HG03135 (cell line): ENCODE measurements around the gene TRAPPC4.
"Not testable (repeated sequence)": the region's sequence is repeated elsewhere in the genome, so short reads cannot be mapped to it uniquely, and the experiment has no call there.

Experiments used
- ATAC-seq: cut with Tn5 transposase; IDR thresholded peaks from one replicate; pipeline ENCODE4 v1.9.1; 2021; ENCODE audit warnings: mild to moderate bottlenecking, moderate library complexity; ENCODE audit not compliant: unreplicated experiment

The TRAPPC4 gene

DNA sequence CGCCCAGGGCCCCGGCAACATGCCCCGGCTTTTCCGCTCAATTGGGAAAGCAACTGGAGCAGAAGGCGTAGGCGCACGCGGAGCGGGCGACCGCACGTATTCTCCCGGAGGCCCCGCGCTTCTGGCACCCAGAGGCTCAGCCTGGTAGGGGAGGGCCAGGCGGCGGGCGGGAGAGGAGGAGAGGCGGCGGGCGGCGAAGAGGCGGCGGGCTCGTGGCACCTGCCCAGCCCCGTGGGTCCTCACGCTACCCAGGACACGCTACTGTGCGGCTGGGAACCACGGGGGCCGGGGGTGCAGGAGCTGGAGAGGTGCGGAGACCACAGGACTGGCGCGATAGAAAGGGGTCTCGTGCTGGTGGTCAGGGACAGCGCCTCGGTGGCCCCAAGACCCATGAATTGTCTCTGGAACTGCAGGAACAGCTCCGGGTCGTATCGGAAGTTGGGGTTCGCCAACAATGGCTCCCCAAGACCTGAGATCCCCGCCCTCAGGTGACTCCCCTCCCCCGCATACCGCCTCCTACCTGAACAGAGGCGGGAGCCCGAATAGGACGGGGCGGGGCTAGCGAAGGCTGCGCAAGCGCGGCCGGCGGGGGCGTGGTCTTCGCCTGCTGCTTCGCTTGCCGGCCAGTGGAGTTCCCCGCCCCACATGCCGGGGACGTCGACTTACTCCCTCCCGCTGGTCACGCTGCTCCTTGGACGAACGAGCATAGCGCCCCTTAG is 11.9 kb downstream of the TRAPPC4 start, which contains the start of gene SLC37A4:
TSS of gene SLC37A4 (minus strand) at position 549 of the 719 bp plus-strand sequence.
- ATAC-seq: peak; percentile 86

- ATAC-seq: no peak
These were observed 13.3 kb downstream of the TRAPPC4 start for GRCh38 chr11:119031912-119032280.

DNA sequence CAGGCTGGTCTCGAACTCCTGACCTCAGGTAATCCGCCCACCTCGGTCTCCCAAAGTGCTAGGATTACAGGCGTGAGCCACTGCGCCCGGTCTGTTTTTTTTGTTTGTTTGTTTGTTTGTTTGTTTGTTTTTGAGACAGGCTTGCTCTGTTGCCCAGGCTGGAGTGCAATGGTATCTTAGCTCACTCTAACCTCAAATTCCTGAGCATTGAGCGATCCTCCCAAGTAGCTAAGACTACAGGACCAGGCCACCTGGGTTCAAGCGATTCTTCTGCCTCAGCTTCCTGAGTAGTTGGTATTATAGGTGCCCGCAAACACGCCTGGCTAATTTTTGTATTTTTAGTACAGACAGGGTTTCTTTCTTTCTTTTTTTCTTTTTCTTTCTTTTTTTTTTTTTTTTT is 14.9 kb downstream of the TRAPPC4 start:
- ATAC-seq: not testable (repeated sequence)

DNA sequence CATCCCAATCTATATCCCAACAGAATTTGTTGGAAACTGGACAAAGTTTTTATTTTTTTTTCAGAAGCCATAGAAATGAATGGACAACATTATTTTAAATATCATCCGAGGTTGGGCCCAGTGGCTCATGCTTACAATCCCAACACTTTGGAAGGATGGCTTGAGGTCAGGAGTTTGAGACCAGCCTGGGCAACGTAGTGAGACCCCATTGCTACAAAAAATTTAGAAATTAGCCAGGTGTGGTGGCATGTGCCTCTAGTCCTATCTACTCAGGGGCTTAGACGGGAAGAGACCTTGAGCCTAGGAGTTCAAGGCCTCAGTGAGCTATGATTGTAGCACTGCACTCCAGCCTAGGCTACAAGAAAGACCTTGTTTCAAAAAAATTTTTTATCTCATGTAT is 16.2 kb downstream of the TRAPPC4 start:
- no peak for ATAC-seq

- ATAC-seq: no peak
These were observed 20.3 kb downstream of the TRAPPC4 start for GRCh38 chr11:119038884-119039283.

GRCh38 chr11:119039471-119039870 is 20.9 kb downstream of the TRAPPC4 start:
- ATAC-seq: not testable (repeated sequence)

- no peak for ATAC-seq
These were observed 23.4 kb downstream of the TRAPPC4 start for GRCh38 chr11:119041821-119042514.

DNA sequence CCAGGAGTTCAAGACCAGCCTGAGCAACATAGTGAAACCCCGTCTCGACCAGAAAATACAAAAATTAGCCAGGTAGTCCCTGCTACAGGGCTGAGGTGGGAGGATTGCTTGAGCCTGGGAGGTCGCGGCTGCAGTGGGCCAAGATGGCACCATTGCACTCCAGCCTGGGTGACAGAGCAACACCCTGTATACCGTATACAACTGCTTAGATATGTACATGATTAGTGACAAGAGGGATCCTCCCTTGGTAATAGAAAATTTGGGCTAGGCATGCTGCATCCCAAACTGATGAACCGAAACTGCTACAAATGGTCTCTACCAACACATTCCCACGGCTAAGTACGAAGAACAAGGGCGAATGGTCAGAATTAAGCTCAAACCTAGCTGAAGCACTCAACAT is 24.4 kb downstream of the TRAPPC4 start:
- ATAC-seq: no peak

- ATAC-seq: no peak
These were observed 26.1 kb downstream of the TRAPPC4 start for GRCh38 chr11:119044708-119045107.

DNA sequence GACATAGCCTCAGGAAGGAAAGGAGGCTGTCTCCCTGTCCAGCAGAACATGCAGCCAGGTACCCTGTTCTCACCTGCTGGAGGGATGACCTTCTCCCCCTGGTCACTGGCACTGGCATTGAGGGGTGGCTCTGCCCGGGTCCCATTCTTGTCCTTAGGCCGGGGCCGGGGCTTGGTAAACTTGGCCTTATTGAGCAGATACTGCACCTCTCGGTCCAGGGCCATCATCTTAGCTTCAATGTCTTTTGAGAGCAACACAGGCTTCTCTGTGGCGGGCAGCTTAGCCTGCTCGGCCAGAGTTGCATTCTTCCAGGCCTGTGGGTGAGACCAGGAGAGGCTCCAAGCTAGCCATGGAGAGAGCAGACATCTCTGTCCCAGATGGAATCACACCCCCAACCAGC is 27.9 kb downstream of the TRAPPC4 start:
- no peak for ATAC-seq

- no peak for ATAC-seq
These were observed 28.6 kb downstream of the TRAPPC4 start for GRCh38 chr11:119047205-119047604.

- ATAC-seq: no peak
These were observed 30.1 kb downstream of the TRAPPC4 start for GRCh38 chr11:119048644-119049043.

- ATAC-seq: no peak
These were observed 30.5 kb downstream of the TRAPPC4 start for GRCh38 chr11:119049081-119049480.

DNA sequence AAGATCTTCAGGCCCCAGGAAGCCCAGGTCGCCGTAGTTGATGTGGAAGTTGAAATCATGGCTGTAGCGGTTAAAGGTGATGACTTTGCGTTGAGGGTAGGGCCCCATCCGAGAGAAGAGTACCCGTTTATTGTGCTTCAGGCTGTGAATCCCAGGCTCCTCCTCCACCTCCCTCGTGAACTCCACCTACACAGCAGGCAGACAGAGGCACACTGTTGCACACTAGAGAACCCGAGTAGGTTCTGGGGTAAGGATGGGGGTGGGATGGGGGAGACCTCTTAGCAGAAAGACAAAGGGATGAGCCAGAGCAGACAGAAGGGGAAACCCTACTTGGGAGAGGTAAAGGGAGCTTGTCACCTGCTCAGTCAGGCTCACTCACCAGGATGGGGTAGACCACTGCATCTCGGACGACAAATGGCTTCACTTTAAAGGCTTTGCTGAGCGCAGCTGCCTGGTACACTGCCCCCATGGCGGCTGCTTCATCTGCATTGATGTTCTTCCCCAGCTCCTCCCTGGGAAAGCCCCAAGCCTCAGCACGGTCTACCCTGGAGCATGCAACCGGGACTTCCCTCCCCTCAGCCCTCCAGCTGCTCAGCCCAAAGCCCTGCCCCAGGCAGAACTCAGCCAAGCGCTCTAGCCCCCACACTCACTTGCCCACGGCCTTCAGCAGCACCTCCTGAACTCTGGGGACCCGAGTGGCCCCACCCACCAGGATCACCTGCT is 33.0 kb downstream of the TRAPPC4 start:
- no peak for ATAC-seq

- ATAC-seq: no peak
These were observed 33.7 kb downstream of the TRAPPC4 start for GRCh38 chr11:119052163-119052814.

DNA sequence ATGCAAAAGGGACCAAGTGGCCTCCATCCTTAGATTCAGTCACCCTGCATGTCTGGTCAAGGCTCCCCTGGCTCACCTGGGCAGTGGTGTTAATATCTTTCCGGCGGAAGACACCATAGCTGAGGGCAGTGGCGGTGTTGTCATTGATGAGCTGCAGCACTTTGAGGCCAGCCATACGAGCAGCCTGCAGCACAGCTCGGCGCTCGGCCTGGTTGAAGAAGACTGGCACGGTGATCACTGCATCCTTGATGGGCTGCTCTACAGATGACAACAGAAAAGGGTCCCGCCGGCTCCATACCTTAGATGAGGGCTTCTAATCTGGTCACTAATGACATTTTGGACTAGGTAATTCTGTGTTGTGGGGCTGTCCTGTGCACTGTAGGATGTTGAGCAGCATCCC is 35.9 kb downstream of the TRAPPC4 start:
- ATAC-seq: no peak

GRCh38 chr11:119055901-119056300 is 37.3 kb downstream of the TRAPPC4 start:
- no peak for ATAC-seq

GRCh38 chr11:119056421-119056999 is 37.9 kb downstream of the TRAPPC4 start:
- ATAC-seq: peak; percentile 17

DNA sequence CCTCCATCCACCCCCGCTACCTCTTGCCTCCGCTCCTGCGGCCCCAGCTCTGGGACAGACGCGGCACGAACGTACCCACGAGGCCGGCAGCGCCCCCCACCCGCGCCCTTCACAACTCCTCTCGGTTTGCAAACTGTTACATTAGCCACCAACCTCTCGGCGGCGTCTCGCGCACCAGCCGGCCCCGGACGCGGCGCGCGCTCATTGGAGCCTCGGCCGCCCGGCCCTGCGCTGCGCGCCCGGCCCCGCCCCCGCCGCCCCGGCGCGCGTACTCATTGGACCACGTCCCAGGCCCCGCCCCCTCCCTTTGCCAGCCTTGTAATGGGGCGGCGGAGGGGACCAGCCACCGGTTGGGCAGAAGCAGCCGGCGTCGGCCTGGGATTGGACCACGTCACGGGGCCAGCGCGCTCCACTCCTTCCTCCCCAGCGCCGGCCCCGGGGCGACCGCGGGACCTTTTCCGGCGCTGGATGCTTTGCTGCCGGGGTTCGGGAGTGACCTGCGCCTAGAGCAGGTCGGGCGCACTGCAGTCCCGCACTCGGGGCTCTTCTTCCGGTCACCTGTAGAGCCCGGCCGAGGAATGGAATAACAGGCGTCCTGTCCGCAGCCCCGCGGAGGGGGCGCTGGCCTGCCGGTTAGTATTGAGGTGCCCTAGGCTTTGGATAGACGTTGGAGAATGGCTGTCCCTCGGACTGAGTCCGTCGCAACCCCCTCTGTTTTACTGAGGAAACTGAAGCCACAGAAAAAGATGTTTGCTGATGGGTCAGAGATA is 38.6 kb downstream of the TRAPPC4 start, which contains the start of gene HYOU1:
TSS of gene HYOU1 (minus strand) at position 206 of the 770 bp plus-strand sequence. CDS start 1,045 bp downstream, outside the sequence.
- peak; percentile 79 for ATAC-seq

DNA sequence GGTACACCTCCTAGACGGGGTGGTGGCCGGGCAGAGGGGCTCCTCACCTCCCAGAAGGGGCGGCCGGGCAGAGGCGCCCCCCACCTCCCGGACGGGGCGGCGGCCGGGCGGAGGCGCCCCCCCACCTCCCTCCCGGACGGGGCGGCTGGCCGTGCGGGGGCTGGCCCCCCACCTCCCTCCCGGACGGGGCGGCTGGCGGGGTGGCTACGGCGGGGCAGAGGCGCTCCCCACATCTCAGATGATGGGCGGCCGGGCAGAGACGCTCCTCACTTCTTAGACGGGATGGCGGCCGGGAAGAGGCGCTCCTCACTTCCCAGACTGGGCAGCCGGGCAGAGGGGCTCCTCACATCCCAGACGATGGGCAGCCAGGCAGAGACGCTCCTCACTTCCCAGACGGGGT is 40.6 kb downstream of the TRAPPC4 start:
- not testable (repeated sequence) for ATAC-seq
